ENCODE measurements around the gene GNMT. TPM values are rescaled to one million over a fixed set of nuclear protein-coding genes. Genes with fewer than 3 reads are reported as not detected.

GNMT gene
- total RNA-seq, 1 donor from 2014 or later, result 1.5 TPM

DNA sequence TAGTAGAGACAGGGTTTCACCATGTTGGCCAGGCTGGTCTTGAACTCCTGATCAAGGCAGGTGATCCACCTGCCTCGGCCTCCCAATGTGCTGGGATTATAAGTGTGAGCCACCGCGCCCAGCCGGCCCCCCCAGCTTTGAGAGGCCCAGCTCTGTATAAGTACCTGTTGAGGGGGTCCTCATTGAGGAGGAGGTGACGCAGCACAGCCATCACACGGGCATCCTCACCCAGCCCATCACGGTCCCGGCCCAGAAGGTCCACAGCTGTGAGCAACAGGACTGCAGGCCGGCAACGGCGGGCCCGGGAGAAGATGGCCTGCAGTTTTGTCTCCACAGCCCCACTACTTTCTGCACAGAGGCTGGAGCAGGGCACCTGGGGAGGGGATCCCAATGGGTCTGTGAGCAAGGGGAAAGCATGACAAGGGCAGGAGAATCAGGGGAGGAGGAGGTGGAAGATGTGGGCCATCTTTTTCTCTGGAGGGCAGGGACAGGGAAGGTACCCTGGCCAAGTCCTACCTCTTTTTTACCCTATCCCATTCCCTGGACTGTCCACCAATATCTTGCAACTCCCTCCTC, 7.7 kb downstream of the GNMT start:
- Histone ChIP-seq H3K4me3 (no peak overlapping the region), H3K36me3 (peaks cover 0 to 36% of the 10 kb centered on the region in 2 donors), H3K27me3 (no peaks in the 10 kb centered on the region), H3K9me3 (no peaks in the 10 kb centered on the region), H3K4me1 (no peaks in the 10 kb centered on the region), H3K27ac (no peak overlapping the region)
- DNase-seq (ENCODE audit: extremely low spot score in 2 of 2), result no peak
- TF ChIP-seq POLR2A (IDR thresholded peaks at IDR 0.05), result no peak
- TF ChIP-seq, protein P1, sequence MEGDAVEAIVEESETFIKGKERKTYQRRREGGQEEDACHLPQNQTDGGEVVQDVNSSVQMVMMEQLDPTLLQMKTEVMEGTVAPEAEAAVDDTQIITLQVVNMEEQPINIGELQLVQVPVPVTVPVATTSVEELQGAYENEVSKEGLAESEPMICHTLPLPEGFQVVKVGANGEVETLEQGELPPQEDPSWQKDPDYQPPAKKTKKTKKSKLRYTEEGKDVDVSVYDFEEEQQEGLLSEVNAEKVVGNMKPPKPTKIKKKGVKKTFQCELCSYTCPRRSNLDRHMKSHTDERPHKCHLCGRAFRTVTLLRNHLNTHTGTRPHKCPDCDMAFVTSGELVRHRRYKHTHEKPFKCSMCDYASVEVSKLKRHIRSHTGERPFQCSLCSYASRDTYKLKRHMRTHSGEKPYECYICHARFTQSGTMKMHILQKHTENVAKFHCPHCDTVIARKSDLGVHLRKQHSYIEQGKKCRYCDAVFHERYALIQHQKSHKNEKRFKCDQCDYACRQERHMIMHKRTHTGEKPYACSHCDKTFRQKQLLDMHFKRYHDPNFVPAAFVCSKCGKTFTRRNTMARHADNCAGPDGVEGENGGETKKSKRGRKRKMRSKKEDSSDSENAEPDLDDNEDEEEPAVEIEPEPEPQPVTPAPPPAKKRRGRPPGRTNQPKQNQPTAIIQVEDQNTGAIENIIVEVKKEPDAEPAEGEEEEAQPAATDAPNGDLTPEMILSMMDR (IDR thresholded peaks at IDR 0.05), result no peak
- TF ChIP-seq POLR2AphosphoS5 (IDR thresholded peaks at IDR 0.05; ENCODE audit: insufficient read depth in 1 of 2, low read depth in 1 of 2), result no peak
- intact Hi-C loops (cut with DNase I), result no loop called here

DNA sequence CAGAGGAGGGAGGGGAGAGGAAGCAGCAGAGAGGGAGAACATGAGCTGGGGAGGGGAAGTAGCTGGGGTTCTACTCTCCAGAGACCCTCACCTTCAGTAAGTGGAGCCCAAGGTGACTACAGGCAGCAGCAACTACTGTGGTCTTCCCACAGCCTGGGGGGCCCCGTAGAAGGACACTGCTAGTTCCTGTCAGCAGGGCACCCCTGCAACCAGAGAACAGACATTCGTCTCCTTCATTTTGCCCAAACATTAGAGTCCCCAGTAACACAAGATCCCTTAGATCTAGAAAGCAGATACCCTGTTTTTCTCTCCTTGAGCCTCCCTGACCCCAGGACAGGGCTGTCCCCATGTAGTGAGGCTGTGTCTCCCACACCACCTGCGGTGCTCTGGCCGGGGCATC, 8.2 kb downstream of the GNMT start:
- H3K27ac ChIP-seq, result no peak overlapping the region
- intact Hi-C loops (cut with DNase I), result no loop called here
- no peak for DNase-seq (ENCODE audit: extremely low spot score in 2 of 2)
- H3K4me3 ChIP-seq, result no peak overlapping the region
- H3K9me3 ChIP-seq, result no peaks in the 10 kb centered on the region
- H3K4me1 ChIP-seq, result no peaks in the 10 kb centered on the region
- no peaks in the 10 kb centered on the region for H3K27me3 ChIP-seq
- peaks cover 0 to 36% of the 10 kb centered on the region in 2 donors for H3K36me3 ChIP-seq
- TF ChIP-seq POLR2AphosphoS5 (IDR thresholded peaks at IDR 0.05; ENCODE audit: insufficient read depth in 1 of 2, low read depth in 1 of 2), result no peak
- TF ChIP-seq POLR2A (IDR thresholded peaks at IDR 0.05), result no peak
- TF ChIP-seq, protein P1 (IDR thresholded peaks at IDR 0.05), result no peak

DNA sequence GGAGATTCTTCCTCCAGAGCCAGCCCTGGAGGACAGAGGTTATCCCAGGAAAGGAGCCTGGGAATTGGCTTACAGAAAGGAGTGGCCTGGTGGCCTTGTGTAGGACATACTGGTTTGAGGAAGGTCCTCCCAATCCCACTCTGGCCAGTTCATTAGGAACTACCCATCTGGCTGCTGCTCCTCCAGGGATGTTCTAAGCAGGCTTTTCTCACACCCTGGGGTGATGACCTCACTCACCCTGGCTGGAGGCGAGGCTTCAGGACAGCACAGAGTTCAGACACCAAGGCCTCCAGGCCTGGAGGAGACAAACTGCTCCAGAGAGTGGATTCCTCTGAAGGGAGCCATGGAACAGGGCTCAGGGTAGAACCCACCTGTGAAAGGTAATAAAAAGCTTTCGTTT, 8.9 kb downstream of the GNMT start:
- no peak overlapping the region for H3K27ac ChIP-seq
- intact Hi-C loops (cut with DNase I), result no loop called here

DNA sequence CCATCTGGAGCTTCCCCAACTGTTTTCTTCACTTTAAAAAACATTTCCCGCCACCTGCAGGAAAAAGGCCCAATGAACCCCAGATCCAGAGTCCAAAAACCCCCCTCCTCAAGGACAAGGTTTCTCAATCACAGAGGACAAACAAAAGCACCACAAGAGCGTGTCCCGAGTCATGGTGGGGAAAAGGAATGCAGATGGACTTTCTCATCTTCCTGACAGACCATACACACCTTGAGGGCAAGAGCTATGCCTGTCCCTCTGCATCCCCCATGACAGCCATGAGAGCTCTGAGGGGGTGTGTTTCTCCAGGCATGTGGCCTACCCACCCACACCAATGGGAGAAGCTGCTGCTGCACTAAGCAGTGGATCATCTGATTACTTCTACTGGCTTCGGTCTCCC, 9.4 kb downstream of the GNMT start:
- H3K4me3 ChIP-seq, result no peak overlapping the region
- intact Hi-C loops (cut with DNase I), result no loop called here
- H3K9me3 ChIP-seq, result no peaks in the 10 kb centered on the region
- TF ChIP-seq, protein P1 (IDR thresholded peaks at IDR 0.05), result no peak
- TF ChIP-seq POLR2A (IDR thresholded peaks at IDR 0.05) (no peak), POLR2AphosphoS5 (IDR thresholded peaks at IDR 0.05; ENCODE audit: insufficient read depth in 1 of 2, low read depth in 1 of 2) (no peak)
- H3K27me3 ChIP-seq, result no peaks in the 10 kb centered on the region
- no peak for DNase-seq (ENCODE audit: extremely low spot score in 2 of 2)
- H3K27ac ChIP-seq, result no peak overlapping the region
- H3K4me1 ChIP-seq, result no peaks in the 10 kb centered on the region
- peaks cover 0 to 25% of the 10 kb centered on the region in 2 donors for H3K36me3 ChIP-seq

More for the DNA sequence above, 8.9 kb downstream of the GNMT start:
- H3K27me3 ChIP-seq, result no peaks in the 10 kb centered on the region
- H3K9me3 ChIP-seq, result no peaks in the 10 kb centered on the region
- H3K4me3 ChIP-seq, result no peak overlapping the region
- TF ChIP-seq POLR2AphosphoS5 (IDR thresholded peaks at IDR 0.05; ENCODE audit: insufficient read depth in 1 of 2, low read depth in 1 of 2) (no peak), POLR2A (IDR thresholded peaks at IDR 0.05) (no peak)
- TF ChIP-seq, protein P1 (IDR thresholded peaks at IDR 0.05), result no peak
- H3K4me1 ChIP-seq, result no peaks in the 10 kb centered on the region
- peaks cover 0 to 30% of the 10 kb centered on the region in 2 donors for H3K36me3 ChIP-seq
- DNase-seq (ENCODE audit: extremely low spot score in 2 of 2), result no peak

DNA sequence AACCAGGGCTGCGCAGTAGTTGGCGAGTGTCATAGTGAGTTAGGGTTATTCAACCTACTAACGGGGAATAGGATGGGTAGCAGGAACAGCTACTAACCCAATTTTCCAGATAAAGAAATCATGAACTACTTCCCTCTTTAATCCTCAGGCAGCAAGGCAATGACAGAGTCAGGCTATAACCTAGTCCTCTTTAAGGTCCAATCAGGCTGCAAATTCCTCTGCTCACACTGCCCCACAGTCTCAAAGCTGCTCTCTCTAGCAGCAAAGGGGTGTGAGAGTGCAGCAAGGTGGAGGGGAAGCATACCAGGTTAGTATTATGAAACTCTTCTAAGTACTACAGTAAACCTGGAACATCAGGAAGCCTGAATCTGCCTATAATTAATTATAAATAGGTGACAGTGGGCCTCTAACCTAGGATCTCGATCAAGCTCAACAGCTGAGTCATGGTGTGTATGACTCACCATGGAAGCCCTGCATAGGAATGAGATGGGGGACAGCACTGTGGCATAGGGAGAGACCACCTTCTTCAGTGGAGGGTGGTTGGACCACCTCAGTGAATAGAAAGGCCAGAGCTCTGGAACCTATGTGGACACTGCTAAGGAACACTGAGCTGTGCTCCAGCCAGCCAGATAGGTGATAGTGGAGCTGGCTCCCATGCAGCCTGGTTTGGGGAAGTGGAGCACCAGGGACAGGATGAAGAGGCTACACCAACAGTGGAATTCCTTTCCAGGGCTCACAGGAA, 10.5 kb downstream of the GNMT start:
- no peak overlapping the region for H3K27ac ChIP-seq

More for the DNA sequence above, 10.5 kb downstream of the GNMT start:
- no peak overlapping the region for H3K4me3 ChIP-seq
- no peaks in the 10 kb centered on the region for H3K27me3 ChIP-seq
- H3K9me3 ChIP-seq, result no peaks in the 10 kb centered on the region
- H3K4me1 ChIP-seq, result peaks cover 6% of the 10 kb centered on the region
- TF ChIP-seq POLR2A (IDR thresholded peaks at IDR 0.05) (no peak), POLR2AphosphoS5 (IDR thresholded peaks at IDR 0.05; ENCODE audit: insufficient read depth in 1 of 2, low read depth in 1 of 2) (no peak)
- TF ChIP-seq, protein P1 (IDR thresholded peaks at IDR 0.05), result no peak
- intact Hi-C loops (cut with DNase I), result no loop called here
- peaks cover 0 to 24% of the 10 kb centered on the region in 2 donors for H3K36me3 ChIP-seq
- DNase-seq (ENCODE audit: extremely low spot score in 2 of 2), result no peak

Data from vagina (tissue), 2 donors.